Activated T-cell treated with anti-CD3 and anti-CD28 coated beads, Interleukin-2, amount 50 U/mL, for 72 hours (primary cell): ENCODE measurements around the gene KRT7. TPM values are rescaled to one million over a fixed set of nuclear protein-coding genes. Genes with fewer than 3 reads are reported as not detected.

Source experiments
- ATAC-seq, 2 donors: fragments of 150-1000 bp; cut with Tn5 transposase; replicated peaks in 1 of 2; 2 replicates each; pipeline ENCODE4 v1.10.0; 2021; ENCODE audit warnings: moderate library complexity in 2 of 2, mild to moderate bottlenecking in 1 of 2
- DNase-seq, 2 donors: peaks; one replicate each; pipeline ENCODE4 v3.0.0; 2021 to 2022; ENCODE audit warnings: mixed read lengths in 1 of 2
- H3K27ac Mint-ChIP-seq: one replicate; pipeline ENCODE4 v1.8.0; 2022; ENCODE audit warnings: mild to moderate bottlenecking, moderate library complexity, mixed read lengths
- H3K27me3 Mint-ChIP-seq: one replicate; pipeline ENCODE4 v1.8.0; 2022; ENCODE audit warnings: low read depth, mixed read lengths
- H3K36me3 Mint-ChIP-seq, 2 donors: one replicate each; pipeline ENCODE4 v1.8.0; 2022; ENCODE audit warnings: mixed read lengths in 2 of 2, mild to moderate bottlenecking in 1 of 2; ENCODE audit not compliant: insufficient read depth in 2 of 2
- H3K4me1 Mint-ChIP-seq: one replicate; pipeline ENCODE4 v1.8.0; 2022; ENCODE audit warnings: low read depth, mixed read lengths
- H3K4me3 Mint-ChIP-seq, 2 donors: one replicate each; pipeline ENCODE4 v1.8.0; 2022; ENCODE audit warnings: mild to moderate bottlenecking in 2 of 2, mixed read lengths in 2 of 2, moderate library complexity in 2 of 2
- H3K9me3 Mint-ChIP-seq, 2 donors: one replicate each; pipeline ENCODE4 v1.8.0; 2022; ENCODE audit warnings: mixed read lengths in 2 of 2
- total RNA-seq, 2 donors: library from RNA; stranded (reverse); gene quantifications; one replicate each; pipeline ENCODE4 v1.2.3, GENCODE V29; 2022

KRT7 gene
- total RNA-seq, 2 donors from 2014 or later, result 23.1 to 25.4 TPM

DNA sequence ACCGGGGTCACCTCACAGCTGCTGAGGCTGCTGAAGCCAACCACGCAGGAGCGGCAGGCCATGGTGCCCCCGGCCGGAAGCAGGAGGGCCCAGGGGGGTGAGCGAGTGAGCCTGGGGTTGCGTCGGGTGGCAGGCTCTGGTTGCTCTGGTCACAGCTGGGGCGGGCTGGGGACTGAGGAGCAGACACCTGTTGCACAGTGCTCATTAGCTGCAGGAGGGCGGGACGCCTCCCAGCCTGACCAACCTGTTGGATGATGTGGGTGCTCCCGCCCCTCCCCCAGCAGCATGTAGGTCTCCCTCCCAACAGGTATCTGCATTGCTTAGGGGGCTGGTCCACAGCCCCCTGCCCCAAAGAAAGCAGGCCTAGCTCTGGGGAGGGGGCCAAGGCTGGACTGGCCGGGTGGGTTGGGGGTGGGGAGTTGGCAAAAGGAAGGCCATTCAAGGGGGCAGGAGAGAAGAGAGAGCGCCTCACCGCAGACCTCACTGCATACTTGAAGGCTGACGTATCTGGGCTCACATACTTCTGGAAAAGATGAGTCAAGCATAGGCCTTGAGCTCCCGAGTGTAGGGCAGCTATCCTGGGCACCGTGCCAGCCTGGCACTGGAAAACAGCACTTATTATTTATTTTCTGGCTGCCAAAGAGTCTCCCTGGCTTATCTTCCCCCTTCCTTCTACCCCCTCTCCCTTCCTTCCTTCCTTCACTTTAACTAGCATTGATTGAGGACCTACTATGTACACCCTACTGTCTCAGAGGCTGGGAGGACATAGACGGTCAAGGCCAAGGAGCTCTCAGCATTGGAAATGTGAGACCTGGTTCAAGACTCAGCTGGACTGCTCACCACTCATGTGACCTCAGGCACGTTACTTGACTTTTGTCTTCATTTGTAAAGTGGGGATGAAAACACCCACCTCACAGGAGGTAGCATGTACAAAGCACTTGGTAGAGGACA lies 40.9 kb upstream of the KRT7 start, which contains the start of gene KRT80:
KRT80 (minus strand) TSS at position 174 of the 951 bp plus-strand sequence; CDS start at position 62, 112 bp downstream.
- H3K27me3 Mint-ChIP-seq, result no peaks in the 10 kb centered on the region

DNA sequence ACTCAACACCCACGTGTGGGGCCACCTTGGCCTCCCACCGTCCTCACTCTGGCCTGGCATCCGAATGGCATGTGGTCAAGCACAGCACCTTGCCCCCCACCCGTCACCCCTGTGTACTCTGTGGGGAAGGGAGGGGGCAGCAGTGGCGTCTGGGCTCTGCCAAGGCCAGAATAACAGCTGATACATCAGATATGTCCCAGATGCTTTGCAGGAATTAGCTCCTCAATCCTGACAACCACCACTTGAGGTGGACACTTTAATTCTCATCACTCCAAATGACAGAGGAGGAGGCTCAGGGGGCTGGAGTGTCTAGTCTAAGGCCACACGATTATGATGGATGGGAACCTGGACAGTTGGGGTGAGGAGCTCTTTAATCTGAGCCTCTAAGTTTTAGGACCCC lies 39.5 kb upstream of the KRT7 start:
- no peak for ATAC-seq
- Mint-ChIP-seq H3K27ac (no peak overlapping the region), H3K4me3 (no peak overlapping the region)

More for the DNA sequence above, 40.9 kb upstream of the KRT7 start, which contains the start of gene KRT80:
- ATAC-seq (peak; percentile 78 to 84), DNase-seq (peak; percentile 23 to 32)
- H3K27ac Mint-ChIP-seq, result no peak within 1 kb of the TSS
- peaks cover 5% of the 10 kb centered on the region for H3K4me1 Mint-ChIP-seq
- no peaks in the 10 kb centered on the region for H3K9me3 Mint-ChIP-seq
- no peaks in the 10 kb centered on the region for H3K36me3 Mint-ChIP-seq
- no peak within 1 kb of the TSS for H3K4me3 Mint-ChIP-seq

DNA sequence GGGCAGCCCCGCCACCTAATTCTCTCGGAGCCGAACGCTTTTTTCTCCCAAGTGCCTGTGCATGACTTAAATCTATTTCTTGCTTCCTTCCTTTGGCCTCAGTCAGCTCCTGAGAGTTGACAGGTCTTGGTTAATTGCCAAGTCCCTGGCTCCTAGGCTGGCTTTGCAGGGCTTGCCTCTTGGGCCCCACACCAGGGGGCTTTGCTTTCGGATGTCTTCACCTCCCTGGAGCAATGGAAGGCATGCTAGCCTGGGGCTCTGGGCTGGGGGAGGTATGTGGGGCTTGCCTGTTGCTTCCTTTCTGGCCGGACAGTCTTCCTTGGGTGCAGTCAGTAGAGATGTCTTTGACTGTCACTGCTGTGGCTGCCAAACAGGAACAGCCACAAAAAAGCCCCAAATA lies 39.1 kb upstream of the KRT7 start:
- Mint-ChIP-seq H3K36me3 (no peaks in the 10 kb centered on the region), H3K4me1 (peaks cover 5% of the 10 kb centered on the region), H3K27ac (no peak overlapping the region), H3K27me3 (no peaks in the 10 kb centered on the region), H3K9me3 (no peaks in the 10 kb centered on the region), H3K4me3 (no peak overlapping the region)
- ATAC-seq, result no peak
- no peak for DNase-seq

More for the DNA sequence above, 39.5 kb upstream of the KRT7 start:
- DNase-seq, result no peak
- Mint-ChIP-seq H3K4me1 (peaks cover 5% of the 10 kb centered on the region), H3K36me3 (no peaks in the 10 kb centered on the region), H3K9me3 (no peaks in the 10 kb centered on the region), H3K27me3 (no peaks in the 10 kb centered on the region)

DNA sequence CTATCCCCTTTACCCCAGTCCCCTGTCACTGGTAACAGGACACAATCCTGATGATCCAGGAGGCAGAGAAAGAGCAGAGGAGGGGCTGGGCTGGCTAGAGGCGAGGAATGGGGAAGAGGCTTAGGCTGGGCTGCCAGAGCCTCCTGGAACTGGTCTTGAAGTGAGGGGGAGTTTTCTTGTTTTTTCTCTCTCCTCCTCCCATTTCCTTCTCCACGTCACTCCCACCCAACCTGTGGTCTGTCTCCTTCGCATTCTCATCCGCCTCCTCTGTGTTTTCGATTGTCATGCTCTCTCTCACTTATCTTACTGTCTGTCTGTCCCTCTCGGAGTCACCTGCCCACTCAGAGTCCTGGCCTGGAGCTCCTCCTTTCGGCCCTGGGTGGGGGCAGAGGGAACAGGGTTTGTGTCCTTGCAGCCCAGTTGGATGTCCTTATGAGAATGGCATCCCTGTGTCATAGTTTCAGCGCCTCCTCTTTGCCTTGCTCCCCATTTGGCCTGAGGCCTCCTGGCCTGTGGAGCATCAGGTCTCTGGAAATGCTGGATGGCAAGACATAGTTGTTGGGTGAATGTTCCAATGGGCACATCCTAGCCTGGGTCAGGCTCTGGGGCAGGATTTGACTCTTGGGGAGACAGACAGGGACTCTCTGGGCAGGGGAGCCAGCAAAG lies 37.8 kb upstream of the KRT7 start:
- H3K9me3 Mint-ChIP-seq, result no peaks in the 10 kb centered on the region
- peaks cover 5% of the 10 kb centered on the region for H3K4me1 Mint-ChIP-seq
- no peaks in the 10 kb centered on the region for H3K36me3 Mint-ChIP-seq
- H3K27ac Mint-ChIP-seq, result no peak overlapping the region
- H3K4me3 Mint-ChIP-seq, result no peak overlapping the region
- H3K27me3 Mint-ChIP-seq, result no peaks in the 10 kb centered on the region
- no peak for DNase-seq
- ATAC-seq, result peak in 1 of 2 donors; percentile 52

DNA sequence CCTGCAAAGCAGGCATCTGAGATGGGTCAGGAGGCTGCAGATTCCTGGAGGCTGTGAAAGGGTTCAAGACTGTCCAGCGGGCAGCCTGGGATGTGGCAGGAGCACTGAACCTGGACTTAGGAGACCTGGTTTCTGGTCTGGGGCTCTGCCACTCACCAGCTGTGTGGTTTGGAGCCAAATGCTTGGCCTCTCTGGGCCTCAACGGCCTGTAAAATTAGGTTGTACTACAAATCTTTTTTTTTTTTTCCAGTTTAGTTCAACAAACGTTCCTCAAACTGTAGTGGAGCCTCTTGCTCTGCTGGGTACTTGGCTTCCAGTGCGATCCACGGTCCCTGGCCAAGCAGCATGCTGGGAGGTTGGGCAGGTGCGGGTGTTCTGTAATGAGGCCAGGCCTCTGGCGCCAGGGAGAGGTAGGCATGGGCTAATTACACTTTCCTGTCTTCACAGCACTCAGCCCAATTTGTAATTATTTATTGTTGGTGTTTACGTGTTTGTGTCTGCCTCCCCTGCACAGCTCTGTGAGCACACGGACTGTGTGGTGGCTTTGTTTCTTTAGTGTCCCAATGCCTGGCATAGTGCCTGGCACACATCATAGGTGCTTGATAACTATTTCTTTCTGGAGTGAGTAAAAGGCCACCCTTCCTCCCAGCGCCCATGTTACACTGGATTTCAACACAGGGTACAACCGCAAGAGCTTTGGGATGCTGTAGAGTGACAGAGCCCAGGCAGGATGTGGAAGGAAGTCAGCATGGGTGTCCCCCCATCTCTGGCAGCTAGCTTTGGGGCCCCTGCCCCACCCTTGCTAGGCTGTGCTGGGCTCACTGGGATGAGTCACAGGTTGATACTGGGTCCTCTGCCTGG lies 35.4 kb upstream of the KRT7 start:
- H3K4me3 Mint-ChIP-seq, result no peak overlapping the region
- no peaks in the 10 kb centered on the region for H3K9me3 Mint-ChIP-seq
- ATAC-seq (no peak), DNase-seq (no peak)
- H3K27me3 Mint-ChIP-seq, result peaks cover 6% of the 10 kb centered on the region
- no peaks in the 10 kb centered on the region for H3K36me3 Mint-ChIP-seq
- H3K4me1 Mint-ChIP-seq, result peaks cover under 1% of the 10 kb centered on the region
- no peak overlapping the region for H3K27ac Mint-ChIP-seq

DNA sequence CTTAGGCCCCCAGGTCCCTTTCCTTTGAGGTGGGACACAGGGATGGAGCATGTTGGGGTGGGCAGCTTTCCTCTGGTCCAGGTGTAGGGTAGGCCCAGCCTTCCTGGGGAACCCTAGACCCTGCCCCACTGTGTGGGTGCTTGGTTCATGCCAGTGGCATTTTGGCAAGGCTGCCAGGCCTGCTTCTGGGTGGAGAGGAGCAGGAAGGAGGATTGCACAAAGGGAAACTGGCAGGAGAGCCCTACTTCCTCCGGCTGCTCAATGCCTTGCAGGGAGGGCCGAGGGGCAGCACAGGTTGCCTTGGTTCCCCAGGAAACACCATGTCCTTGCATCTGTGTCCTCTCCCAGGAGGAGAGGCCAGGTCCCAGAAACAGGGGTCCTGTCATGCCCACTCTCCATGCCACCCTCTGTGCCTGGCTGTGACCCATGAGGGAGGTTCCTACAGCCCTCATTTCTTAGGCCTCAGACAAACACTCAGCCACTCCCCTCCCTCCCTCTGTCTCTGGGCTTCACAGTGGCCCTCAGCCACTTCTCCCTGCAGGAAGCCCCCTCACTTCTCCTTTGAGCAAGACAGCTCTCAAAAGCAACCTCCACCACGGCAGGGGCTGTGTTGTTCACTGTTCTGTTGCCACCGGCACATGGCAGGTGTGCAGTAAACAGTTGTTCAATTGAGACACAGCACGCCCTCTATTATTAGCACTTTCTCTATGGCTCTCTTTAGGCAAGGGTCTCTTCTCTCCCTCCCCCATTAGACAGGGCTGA lies 34.4 kb upstream of the KRT7 start:
- Mint-ChIP-seq H3K9me3 (no peaks in the 10 kb centered on the region), H3K4me3 (no peak overlapping the region), H3K4me1 (peaks cover 7% of the 10 kb centered on the region), H3K36me3 (no peaks in the 10 kb centered on the region), H3K27ac (no peak overlapping the region), H3K27me3 (peaks cover 14% of the 10 kb centered on the region)
- ATAC-seq (no peak), DNase-seq (no peak)

DNA sequence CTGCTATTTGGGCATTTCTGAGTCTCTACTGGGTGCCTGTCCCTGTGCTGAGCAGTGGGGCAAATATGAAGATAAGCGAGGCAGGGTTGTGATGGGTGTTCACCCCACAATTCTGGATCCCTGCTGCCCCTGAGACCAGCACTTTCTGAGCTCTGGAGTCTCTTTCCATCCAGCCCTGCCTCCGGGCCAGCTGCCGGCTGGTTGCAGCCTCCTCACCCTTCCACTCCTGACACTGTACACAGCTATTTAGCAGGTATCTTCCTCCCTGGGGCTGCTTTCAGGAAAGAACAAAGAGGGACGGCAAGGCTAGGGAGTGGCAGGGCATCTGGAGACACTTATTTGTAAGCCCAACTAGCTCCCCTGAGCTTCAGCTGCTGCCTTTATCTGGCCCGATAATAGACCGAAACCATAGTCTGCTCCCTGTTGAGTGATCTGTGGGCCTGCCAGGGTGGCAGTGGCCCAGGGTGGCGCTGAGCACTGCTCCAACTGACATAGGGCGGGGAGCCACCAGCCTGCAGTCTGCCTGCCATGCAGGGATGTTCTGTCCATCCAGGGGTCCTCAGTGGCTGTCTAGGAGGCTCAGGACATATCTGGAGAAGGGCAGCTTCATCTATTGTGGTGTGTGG lies 33.6 kb upstream of the KRT7 start:
- DNase-seq (no peak), ATAC-seq (no peak)
- Mint-ChIP-seq H3K9me3 (no peaks in the 10 kb centered on the region), H3K36me3 (no peaks in the 10 kb centered on the region), H3K27me3 (peaks cover 18% of the 10 kb centered on the region), H3K4me1 (peaks cover 7% of the 10 kb centered on the region), H3K4me3 (no peak overlapping the region), H3K27ac (no peak overlapping the region)

DNA sequence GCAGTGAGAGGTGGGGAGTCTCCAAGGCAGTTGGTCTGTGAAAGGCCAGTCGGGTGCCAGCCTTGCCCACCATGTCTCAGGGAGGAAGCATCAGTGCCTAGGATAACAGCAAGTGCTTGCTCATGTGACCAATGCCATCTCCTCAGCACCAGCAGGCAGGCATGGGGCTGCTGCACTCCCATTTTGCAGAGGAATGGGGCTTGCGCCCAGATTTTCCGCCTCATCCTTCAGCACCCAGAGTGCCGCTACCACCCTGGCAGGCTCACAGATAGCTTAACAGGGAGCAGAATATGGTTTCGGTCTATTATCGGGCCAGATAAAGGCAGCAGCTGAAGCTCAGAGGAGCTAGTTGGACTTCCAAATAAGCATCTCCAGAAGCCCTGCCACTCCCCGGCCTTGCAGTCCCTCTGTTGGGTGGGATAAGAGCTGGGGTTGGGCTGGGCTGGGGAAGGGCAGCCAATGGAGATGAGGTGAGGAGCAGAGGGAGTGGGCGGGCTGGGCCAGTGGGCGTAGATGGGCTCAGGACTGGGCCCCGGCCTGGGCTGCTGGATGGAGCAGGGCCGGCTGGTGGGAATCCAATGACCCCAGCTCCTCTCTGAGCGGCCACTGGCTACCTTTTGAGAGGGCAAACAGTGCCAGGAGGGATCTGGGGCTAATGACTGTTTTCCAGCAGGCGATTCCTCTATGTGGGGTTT lies 32.8 kb upstream of the KRT7 start:
- ATAC-seq, result no peak
- H3K27me3 Mint-ChIP-seq, result peaks cover 18% of the 10 kb centered on the region
- peaks cover 7% of the 10 kb centered on the region for H3K4me1 Mint-ChIP-seq
- no peak overlapping the region for H3K27ac Mint-ChIP-seq
- DNase-seq, result no peak
- no peaks in the 10 kb centered on the region for H3K9me3 Mint-ChIP-seq
- no peaks in the 10 kb centered on the region for H3K36me3 Mint-ChIP-seq
- H3K4me3 Mint-ChIP-seq, result no peak overlapping the region

DNA sequence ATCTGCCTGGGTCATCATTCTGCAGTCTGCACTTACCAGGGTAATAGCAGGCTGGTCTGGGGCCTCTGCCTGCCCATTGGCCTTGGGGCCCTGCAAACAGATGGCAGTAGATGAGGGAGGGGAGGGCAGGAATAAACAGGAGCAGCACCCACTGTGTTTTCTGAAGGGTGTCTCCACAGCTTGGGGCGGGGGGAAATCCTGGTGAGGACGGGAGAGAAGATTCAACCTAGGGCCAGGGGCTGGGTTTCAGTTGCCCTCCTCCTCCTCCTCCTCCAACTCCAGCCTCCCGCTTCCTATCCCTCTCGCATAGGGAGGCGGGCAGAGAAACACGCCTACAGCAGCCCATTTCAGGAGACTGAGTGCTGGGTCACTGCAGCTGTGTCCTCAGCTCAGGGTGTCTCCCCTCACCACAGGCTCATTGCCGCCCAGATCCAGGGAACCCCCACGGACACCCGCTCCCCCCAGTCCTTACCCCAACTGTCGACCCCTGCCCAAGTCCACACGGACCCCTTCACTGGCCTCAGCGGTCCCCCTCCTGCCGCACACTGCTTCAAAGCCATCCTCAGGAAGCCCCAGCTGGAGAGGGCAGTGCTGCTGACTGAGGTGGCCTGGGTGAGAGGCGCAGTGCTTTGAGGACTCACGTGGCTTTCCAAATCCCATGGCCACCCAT lies 32.1 kb upstream of the KRT7 start:
- DNase-seq (no peak), ATAC-seq (no peak)
- H3K9me3 Mint-ChIP-seq, result no peaks in the 10 kb centered on the region
- H3K4me1 Mint-ChIP-seq, result peaks cover 7% of the 10 kb centered on the region
- H3K36me3 Mint-ChIP-seq, result no peaks in the 10 kb centered on the region
- no peak overlapping the region for H3K27ac Mint-ChIP-seq
- H3K4me3 Mint-ChIP-seq, result no peak overlapping the region
- H3K27me3 Mint-ChIP-seq, result peaks cover 18% of the 10 kb centered on the region

DNA sequence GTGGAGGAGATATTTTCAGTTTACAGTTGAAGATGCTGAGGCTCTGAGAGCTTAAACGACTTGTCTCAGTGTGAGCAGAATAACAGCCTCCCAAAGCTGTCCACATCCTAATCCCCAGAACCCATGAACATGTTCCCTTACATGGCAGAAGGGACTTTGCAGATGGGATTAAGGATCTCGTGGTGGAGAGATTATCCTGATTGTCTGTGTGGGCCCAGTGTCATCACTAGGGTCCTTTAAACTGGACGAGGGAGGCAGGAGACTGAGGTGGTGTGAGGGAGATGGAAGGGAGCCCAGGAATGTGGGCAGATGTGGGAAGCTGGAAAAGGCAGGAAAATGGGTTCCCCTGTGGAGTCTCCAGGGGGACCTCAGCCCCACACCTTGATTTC lies 31.6 kb upstream of the KRT7 start:
- Mint-ChIP-seq H3K27me3 (peaks cover 18% of the 10 kb centered on the region), H3K4me3 (no peak overlapping the region), H3K9me3 (no peaks in the 10 kb centered on the region), H3K27ac (no peak overlapping the region), H3K4me1 (peaks cover 7% of the 10 kb centered on the region), H3K36me3 (no peaks in the 10 kb centered on the region)
- DNase-seq (no peak), ATAC-seq (no peak)

DNA sequence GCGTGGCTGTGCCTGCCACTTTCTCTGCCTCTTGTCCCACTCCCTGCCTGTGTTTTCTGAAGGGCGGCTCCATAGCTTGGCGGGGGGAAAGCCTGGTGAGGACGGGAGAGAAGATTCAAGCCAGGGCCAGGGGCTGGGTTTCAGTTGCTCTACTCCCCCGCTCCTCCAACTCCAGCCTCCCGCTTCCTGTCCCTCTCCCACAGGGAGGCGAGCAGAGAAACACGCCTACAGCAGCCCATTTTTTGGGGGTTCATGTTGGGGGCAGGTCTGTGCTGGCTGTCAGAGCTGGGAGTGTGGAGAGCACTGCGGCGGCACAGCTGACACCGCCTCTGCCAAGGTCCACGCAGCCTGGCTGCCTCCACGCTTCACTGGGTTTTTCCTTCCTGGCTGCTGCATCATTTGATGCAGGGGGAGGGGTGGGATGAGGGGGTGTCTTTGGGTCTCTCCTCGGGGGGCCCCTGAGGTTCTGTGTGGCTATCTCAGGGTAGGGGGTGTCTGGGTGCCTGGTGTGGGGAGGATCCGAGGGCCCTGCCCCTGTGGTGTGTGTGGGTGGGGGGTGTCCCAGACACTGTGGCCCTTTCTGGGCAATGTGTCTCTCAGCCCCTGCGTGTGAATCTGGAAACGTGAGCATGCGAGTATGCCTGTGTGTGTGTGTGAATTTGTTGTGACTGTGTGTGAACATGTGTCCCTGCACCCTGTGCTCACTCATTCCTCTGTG lies 30.5 kb upstream of the KRT7 start:
- DNase-seq (peak in 1 of 2 donors; percentile 10), ATAC-seq (peak in 1 of 2 donors; percentile 37)
- H3K36me3 Mint-ChIP-seq, result no peaks in the 10 kb centered on the region
- peaks cover 7% of the 10 kb centered on the region for H3K4me1 Mint-ChIP-seq
- no peaks in the 10 kb centered on the region for H3K9me3 Mint-ChIP-seq
- H3K27ac Mint-ChIP-seq, result no peak overlapping the region
- no peak overlapping the region for H3K4me3 Mint-ChIP-seq
- peaks cover 18% of the 10 kb centered on the region for H3K27me3 Mint-ChIP-seq
